ENCODE measurements around the gene SIRT2.

SIRT2 gene

DNA sequence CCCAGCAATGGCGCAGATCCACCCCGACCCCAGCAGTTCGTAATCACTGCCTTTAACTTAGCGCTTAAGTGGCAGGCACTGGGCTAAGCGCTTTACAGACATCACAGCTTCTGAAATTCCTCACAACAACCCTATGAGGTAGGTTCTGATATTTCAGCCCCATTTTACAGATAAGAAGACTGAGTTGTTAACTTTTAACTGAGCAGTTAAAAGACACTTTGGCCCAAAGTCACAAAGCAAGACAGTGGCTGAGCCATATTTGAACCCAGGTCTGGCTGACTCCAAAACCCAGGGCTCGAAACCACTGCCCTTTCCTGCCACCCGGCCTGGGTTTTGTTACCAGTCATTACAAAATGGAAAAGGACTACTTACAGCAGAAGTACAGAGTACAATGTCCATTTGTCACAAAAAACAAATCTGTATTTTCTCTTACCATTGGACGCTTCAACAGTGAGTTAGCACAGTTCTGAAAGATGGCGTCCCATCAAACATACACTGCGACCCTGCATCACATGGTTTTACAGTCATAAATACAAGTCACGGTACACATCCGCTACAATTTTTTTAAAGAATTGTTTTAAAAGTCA lies 58.1 kb downstream of the SIRT2 start (continued):
- TF ChIP-seq, protein P1, sequence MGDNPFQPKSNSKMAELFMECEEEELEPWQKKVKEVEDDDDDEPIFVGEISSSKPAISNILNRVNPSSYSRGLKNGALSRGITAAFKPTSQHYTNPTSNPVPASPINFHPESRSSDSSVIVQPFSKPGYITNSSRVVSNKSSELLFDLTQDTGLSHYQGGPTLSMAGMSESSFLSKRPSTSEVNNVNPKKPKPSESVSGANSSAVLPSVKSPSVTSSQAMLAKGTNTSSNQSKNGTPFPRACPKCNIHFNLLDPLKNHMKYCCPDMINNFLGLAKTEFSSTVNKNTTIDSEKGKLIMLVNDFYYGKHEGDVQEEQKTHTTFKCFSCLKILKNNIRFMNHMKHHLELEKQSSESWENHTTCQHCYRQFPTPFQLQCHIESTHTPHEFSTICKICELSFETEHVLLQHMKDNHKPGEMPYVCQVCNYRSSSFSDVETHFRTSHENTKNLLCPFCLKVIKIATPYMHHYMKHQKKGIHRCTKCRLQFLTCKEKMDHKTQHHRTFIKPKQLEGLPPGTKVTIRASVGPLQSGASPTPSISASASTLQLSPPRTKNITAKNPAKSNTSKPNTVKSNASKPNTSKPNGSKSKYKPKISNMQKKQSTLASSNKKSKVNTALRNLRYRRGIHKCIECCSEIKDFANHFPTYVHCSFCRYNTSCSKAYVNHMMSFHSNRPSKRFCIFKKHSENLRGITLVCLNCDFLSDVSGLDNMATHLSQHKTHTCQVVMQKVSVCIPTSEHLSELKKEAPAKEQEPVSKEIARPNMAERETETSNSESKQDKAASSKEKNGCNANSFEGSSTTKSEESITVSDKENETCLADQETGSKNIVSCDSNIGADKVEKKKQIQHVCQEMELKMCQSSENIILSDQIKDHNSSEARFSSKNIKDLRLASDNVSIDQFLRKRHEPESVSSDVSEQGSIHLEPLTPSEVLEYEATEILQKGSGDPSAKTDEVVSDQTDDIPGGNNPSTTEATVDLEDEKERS (tag by site-specific recombination; IDR thresholded peaks at IDR 0.05) = 0 out of 2 replicates have a peak, but pooled peaks have one; percentile 50
- no peak for TF ChIP-seq ZNF416 (tag by site-specific recombination; IDR thresholded peaks at IDR 0.05)
- no peak for TF ChIP-seq ZNF324 (tag by site-specific recombination; IDR thresholded peaks at IDR 0.05)
- peak; percentile 99 for TF ChIP-seq ZNF664 (tag by site-specific recombination; IDR thresholded peaks at IDR 0.05)
- TF ChIP-seq, protein P2, sequence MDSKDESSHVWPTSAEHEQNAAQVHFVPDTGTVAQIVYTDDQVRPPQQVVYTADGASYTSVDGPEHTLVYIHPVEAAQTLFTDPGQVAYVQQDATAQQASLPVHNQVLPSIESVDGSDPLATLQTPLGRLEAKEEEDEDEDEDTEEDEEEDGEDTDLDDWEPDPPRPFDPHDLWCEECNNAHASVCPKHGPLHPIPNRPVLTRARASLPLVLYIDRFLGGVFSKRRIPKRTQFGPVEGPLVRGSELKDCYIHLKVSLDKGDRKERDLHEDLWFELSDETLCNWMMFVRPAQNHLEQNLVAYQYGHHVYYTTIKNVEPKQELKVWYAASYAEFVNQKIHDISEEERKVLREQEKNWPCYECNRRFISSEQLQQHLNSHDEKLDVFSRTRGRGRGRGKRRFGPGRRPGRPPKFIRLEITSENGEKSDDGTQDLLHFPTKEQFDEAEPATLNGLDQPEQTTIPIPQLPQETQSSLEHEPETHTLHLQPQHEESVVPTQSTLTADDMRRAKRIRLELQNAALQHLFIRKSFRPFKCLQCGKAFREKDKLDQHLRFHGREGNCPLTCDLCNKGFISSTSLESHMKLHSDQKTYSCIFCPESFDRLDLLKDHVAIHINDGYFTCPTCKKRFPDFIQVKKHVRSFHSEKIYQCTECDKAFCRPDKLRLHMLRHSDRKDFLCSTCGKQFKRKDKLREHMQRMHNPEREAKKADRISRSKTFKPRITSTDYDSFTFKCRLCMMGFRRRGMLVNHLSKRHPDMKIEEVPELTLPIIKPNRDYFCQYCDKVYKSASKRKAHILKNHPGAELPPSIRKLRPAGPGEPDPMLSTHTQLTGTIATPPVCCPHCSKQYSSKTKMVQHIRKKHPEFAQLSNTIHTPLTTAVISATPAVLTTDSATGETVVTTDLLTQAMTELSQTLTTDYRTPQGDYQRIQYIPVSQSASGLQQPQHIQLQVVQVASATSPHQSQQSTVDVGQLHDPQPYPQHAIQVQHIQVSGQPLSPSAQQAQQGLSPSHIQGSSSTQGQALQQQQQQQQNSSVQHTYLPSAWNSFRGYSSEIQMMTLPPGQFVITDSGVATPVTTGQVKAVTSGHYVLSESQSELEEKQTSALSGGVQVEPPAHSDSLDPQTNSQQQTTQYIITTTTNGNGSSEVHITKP (tag by site-specific recombination; IDR thresholded peaks at IDR 0.05) = no peak
- TF ChIP-seq ZNF785 (tag by site-specific recombination; IDR thresholded peaks at IDR 0.05) = no peak
- TF ChIP-seq KLF10 (tag by site-specific recombination; IDR thresholded peaks at IDR 0.05) = 0 out of 2 replicates have a peak, but pooled peaks have one; percentile 19
- no peak for TF ChIP-seq ZNF266 (tag by site-specific recombination; IDR thresholded peaks at IDR 0.05; ENCODE audit: low read depth)
- TF ChIP-seq ZNF335 (tag by site-specific recombination; conservative IDR thresholded peaks at IDR 0.05) = no peak

DNA sequence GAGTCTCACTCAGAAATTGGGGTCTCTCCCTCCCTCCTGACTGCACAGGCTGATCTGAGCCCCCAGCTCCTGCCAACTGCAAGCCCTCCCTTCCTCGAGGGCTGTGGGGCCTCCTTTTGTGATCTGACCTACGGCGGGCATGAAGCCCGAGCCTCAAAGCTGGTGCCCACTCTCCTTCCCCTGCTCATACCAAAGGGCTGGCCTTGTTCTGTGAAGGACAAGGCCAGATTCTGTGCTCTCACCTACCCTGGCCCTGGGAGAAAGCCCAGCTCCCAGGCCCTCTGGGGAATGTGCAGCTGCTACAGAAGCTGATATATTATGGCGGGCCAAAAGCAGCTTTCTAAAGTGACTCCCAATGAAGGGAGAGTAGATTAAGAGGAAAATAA lies 58.8 kb downstream of the SIRT2 start:
- H3K4me1 ChIP-seq (ENCODE audit: control insufficient read depth, insufficient read depth, low read length) = 0 out of 2 replicates have a peak, but pooled peaks cover 2% of the 10 kb centered on the region
- peak overlapping the region; percentile 50; the same call in 1 of the 2 replicates for H3K27ac ChIP-seq (ENCODE audit: extremely low read depth, low read depth, low read length)
- H3K4me3 ChIP-seq (ENCODE audit: low read depth, low read length) = no peak overlapping the region
- POLR2A ChIA-PET = interaction anchor here (1.0 to 4.6 kb wide), 6 partner anchors 9 to 115 kb away, joined by 3 to 67 read pairs (median 4); partner anchors contain the start of genes ECH1, HNRNPL, MRPS12 and SARS2
- peaks cover 99 to 100% of the 10 kb centered on the region in 2 experiments for H3K36me3 ChIP-seq (ENCODE audit: control insufficient read depth in 2 of 2, insufficient read depth in 1 of 2, low read length in 2 of 2)
- peak; percentile 54; the same call in 1 of the 2 replicates for TF ChIP-seq PRDM1 (tag by site-specific recombination; IDR thresholded peaks at IDR 0.05)
- TF ChIP-seq, protein P3, sequence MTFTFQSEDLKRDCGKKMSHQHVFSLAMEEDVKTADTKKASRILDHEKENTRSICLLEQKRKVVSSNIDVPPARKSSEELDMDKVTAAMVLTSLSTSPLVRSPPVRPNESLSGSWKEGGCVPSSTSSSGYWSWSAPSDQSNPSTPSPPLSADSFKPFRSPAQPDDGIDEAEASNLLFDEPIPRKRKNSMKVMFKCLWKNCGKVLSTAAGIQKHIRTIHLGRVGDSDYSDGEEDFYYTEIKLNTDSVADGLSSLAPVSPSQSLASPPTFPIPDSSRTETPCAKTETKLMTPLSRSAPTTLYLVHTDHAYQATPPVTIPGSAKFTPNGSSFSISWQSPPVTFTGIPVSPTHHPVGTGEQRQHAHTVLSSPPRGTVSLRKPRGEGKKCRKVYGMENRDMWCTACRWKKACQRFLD (tag by site-specific recombination; IDR thresholded peaks at IDR 0.05) = no peak
- H3K9me3 ChIP-seq (ENCODE audit: control insufficient read depth, insufficient read depth, low read depth, low read length) = no peaks in the 10 kb centered on the region
- CTCF ChIA-PET = interaction anchor here (0.9 to 1.3 kb wide), 4 partner anchors 46 to 90 kb away, joined by 3 to 6 read pairs (median 4); partner anchors contain the start of genes MRPS12 and SARS2

DNA sequence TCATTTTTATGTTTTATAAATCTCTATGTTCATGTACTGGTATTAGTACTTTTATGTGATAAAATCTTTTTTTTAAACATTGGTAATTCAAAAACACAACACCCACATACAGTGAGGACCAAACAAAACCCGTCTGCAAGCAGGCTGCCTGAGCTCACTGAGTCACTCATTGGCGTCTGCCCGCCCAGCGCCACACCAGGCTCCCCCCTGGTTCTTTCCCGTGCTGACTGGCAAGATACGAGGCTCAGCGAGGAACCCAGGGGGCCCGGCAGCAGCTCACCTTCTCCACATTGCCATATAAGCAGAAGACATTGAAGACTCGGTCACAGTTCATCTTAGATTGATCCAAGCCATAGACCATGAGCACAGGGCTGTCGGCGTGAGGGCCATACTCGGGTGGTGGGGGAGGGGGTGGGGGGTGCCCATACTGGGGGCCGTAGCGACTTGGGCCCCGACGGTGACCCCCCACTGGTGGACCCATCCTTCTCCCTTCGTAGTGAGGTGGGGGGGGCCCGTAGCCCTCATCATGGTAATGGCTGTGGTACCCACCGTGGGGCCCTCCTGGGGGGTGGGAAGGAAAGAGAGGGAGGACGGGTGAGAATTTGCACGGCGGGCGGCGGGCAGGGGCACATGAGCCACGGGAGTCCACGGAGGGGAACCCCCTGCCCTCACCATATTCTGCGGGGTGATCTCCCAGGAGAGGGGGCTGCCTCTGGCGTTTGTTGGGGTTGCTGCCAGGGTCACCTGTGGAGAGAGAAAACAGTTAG lies 59.4 kb downstream of the SIRT2 start:
- ChIA-PET POLR2A (interaction anchor here (0.6 to 4.6 kb wide), 9 partner anchors 8 to 162 kb away, joined by 3 to 67 read pairs (median 5); partner anchors contain the start of genes ECH1, HNRNPL, MRPS12 and SARS2), CTCF (interaction anchor here (1.0 to 1.3 kb wide), 3 partner anchors 47 to 91 kb away, joined by 4 to 6 read pairs (median 5); partner anchors contain the start of genes MRPS12 and SARS2)
- Histone ChIP-seq H3K27ac (ENCODE audit: extremely low read depth, low read depth, low read length) (peak overlapping the region; percentile 63; the same call in 1 of the 2 replicates), H3K36me3 (ENCODE audit: control insufficient read depth in 2 of 2, insufficient read depth in 1 of 2, low read length in 2 of 2) (peaks cover 98 to 99% of the 10 kb centered on the region in 2 experiments), H3K9me3 (ENCODE audit: control insufficient read depth, insufficient read depth, low read depth, low read length) (no peaks in the 10 kb centered on the region), H3K4me3 (ENCODE audit: low read depth, low read length) (no peak overlapping the region), H3K4me1 (ENCODE audit: control insufficient read depth, insufficient read depth, low read length) (0 out of 2 replicates have a peak, but pooled peaks cover 2% of the 10 kb centered on the region)
- TF ChIP-seq, protein P4, sequence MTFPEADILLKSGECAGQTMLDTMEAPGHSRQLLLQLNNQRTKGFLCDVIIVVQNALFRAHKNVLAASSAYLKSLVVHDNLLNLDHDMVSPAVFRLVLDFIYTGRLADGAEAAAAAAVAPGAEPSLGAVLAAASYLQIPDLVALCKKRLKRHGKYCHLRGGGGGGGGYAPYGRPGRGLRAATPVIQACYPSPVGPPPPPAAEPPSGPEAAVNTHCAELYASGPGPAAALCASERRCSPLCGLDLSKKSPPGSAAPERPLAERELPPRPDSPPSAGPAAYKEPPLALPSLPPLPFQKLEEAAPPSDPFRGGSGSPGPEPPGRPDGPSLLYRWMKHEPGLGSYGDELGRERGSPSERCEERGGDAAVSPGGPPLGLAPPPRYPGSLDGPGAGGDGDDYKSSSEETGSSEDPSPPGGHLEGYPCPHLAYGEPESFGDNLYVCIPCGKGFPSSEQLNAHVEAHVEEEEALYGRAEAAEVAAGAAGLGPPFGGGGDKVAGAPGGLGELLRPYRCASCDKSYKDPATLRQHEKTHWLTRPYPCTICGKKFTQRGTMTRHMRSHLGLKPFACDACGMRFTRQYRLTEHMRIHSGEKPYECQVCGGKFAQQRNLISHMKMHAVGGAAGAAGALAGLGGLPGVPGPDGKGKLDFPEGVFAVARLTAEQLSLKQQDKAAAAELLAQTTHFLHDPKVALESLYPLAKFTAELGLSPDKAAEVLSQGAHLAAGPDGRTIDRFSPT (tag by site-specific recombination; IDR thresholded peaks at IDR 0.05) = peak; percentile 33; the same call in 1 of the 2 replicates
- TF ChIP-seq GLIS1 (tag by site-specific recombination; IDR thresholded peaks at IDR 0.05) (peak; percentile 44; the same call in 1 of the 2 replicates), ZNF544 (tag by site-specific recombination; IDR thresholded peaks at IDR 0.05) (no peak), ZNF214 (tag by site-specific recombination; IDR thresholded peaks at IDR 0.05; ENCODE audit: borderline replicate concordance) (no peak)
- TF ChIP-seq, protein P5, sequence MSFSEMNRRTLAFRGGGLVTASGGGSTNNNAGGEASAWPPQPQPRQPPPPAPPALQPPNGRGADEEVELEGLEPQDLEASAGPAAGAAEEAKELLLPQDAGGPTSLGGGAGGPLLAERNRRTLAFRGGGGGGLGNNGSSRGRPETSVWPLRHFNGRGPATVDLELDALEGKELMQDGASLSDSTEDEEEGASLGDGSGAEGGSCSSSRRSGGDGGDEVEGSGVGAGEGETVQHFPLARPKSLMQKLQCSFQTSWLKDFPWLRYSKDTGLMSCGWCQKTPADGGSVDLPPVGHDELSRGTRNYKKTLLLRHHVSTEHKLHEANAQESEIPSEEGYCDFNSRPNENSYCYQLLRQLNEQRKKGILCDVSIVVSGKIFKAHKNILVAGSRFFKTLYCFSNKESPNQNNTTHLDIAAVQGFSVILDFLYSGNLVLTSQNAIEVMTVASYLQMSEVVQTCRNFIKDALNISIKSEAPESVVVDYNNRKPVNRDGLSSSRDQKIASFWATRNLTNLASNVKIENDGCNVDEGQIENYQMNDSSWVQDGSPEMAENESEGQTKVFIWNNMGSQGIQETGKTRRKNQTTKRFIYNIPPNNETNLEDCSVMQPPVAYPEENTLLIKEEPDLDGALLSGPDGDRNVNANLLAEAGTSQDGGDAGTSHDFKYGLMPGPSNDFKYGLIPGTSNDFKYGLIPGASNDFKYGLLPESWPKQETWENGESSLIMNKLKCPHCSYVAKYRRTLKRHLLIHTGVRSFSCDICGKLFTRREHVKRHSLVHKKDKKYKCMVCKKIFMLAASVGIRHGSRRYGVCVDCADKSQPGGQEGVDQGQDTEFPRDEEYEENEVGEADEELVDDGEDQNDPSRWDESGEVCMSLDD (tag by site-specific recombination; IDR thresholded peaks at IDR 0.05) = 0 out of 2 replicates have a peak, but pooled peaks have one; percentile 34
